ENCODE results near the gene TUBB4B. TPM values are rescaled to one million over a fixed set of nuclear protein-coding genes. Genes with fewer than 3 reads are reported as not detected.

TUBB4B gene
- total and polyA plus RNA-seq, 11 donors, result 244 to 900 (median 515) TPM

- no peak for ATAC-seq
- intact Hi-C loops (cut with DNase I), result no loop called here
- DNase-seq, result no peak
- no peaks in the 10 kb centered on the region for H3K27me3 ChIP-seq
- peaks cover 0 to 19% (median 0%) of the 10 kb centered on the region in 9 donors for H3K36me3 ChIP-seq
- no peaks in the 10 kb centered on the region for H3K9me3 ChIP-seq
- 94 to 96% (median 95%) methylated on average over 21 to 22 of the region's 22 CpGs for WGBS, 4 donors
- peaks cover 2 to 26% (median 21%) of the 10 kb centered on the region in 12 donors for H3K4me1 ChIP-seq
- H3K27ac ChIP-seq, result no peak overlapping the region
- TF ChIP-seq, protein P1, sequence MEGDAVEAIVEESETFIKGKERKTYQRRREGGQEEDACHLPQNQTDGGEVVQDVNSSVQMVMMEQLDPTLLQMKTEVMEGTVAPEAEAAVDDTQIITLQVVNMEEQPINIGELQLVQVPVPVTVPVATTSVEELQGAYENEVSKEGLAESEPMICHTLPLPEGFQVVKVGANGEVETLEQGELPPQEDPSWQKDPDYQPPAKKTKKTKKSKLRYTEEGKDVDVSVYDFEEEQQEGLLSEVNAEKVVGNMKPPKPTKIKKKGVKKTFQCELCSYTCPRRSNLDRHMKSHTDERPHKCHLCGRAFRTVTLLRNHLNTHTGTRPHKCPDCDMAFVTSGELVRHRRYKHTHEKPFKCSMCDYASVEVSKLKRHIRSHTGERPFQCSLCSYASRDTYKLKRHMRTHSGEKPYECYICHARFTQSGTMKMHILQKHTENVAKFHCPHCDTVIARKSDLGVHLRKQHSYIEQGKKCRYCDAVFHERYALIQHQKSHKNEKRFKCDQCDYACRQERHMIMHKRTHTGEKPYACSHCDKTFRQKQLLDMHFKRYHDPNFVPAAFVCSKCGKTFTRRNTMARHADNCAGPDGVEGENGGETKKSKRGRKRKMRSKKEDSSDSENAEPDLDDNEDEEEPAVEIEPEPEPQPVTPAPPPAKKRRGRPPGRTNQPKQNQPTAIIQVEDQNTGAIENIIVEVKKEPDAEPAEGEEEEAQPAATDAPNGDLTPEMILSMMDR (IDR thresholded peaks at IDR 0.05), result no peak
- no peak for TF ChIP-seq POLR2A (IDR thresholded peaks at IDR 0.05)
- no peak overlapping the region for H3K4me3 ChIP-seq
These were observed 25.7 kb upstream of the TUBB4B start for GRCh38 chr9:137215196-137215986.

DNA sequence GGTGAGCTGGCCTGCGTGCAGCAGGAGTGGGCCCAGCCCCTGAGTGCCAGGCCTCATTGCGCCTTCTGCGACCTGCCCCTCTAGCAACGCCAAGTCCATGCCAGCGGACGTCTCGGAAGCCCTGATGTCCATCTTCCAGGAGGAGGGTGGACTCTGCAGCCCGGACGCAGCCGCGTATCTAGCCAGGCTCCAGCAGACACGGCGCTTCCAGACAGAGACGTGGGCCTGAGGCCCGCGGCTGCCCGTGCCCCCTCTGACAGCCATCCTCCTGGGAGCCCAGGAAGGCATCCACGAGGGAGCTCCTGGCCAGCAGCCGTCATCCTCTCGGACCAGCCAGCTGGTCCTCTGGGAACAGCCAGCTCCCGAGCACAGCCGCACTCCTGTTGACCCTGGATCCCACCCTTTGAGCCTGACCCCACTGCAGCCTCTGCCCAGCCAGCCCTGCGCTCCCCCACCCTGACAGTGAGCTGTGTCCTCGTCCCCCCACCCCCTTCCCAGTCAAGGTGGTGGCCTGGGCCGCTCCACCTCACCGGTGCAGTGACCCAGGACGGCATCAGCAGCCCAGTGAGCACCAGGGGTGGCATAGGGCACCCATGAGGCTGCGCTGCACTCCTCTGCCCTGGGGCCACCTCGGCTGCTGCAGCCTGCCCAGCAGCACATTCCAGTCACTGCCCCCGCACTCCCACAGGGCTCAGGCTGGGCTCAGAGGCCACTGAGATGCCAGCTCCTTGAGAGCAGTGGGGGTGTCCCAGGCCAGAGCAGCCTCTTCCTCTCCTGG is 24.7 kb upstream of the TUBB4B start:
- ATAC-seq (no peak), DNase-seq (no peak)
- H3K27me3 ChIP-seq, result peaks cover 0 to under 1% (median 0%) of the 10 kb centered on the region in 9 donors
- no peak for TF ChIP-seq POLR2A (IDR thresholded peaks at IDR 0.05)
- TF ChIP-seq, protein P1 (IDR thresholded peaks at IDR 0.05), result no peak
- peak overlapping the region in 1 of 12 donors; percentile 55 for H3K4me3 ChIP-seq
- H3K9me3 ChIP-seq, result no peaks in the 10 kb centered on the region
- intact Hi-C loops (cut with DNase I), result no loop called here
- peaks cover 0 to 19% (median 0%) of the 10 kb centered on the region in 9 donors for H3K36me3 ChIP-seq
- H3K27ac ChIP-seq, result no peak overlapping the region
- 90 to 96% (median 92%) methylated on average over 17 to 30 of the region's 30 CpGs for WGBS, 4 donors
- peaks cover 2 to 30% (median 22%) of the 10 kb centered on the region in 12 donors for H3K4me1 ChIP-seq

DNA sequence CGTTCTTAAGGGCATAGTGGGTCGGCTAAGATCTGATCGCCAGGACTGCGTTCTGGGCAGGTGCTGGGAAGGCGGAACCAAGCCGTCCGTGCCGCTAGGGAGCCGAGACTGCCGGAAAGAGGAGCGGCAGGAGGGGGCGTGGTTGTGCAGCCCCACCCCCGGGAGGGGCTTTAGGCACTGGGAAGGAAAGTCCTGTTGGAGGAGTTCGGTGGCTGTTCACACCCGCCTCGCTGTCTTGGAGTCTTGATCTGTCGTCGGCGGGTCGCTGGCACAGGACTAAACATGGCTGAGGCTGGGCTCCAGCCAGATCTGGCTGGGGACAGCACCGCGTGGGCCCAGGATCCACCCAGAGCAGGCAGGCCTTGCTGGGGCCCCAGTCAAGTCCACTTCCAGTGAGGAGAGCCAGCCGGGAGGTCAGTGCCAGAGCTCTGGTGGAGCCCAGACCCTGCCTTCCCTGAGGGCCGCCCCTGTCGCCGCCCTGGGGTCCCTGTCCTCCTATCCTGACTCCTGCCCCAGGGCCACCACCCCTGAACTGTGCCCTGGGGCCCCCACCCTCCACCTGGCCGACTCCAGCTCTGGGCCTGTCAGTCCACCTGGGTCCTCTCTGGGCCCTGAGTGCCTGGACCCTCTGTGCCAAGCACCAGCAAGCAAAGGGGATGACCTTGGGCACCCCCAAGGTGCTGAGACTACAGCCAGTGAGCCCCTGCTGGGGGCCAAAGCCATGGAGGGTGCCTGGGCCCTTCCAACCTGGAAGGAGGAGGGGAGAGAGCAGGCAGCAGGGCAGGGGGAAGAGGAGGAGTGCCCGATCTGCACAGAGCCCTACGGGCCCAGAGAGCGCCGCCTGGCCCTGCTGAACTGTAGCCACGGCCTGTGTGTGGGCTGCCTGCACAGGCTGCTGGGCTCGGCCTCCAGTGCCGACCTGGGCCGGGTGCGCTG is 23.5 kb upstream of the TUBB4B start:
- Histone ChIP-seq H3K27me3 (peaks cover 0 to 4% (median 0%) of the 10 kb centered on the region in 9 donors), H3K36me3 (peaks cover 0 to 19% (median 0%) of the 10 kb centered on the region in 9 donors), H3K4me3 (peak overlapping the region in 11 of 12 donors; percentile 16 to 55 (median 38)), H3K9me3 (no peaks in the 10 kb centered on the region), H3K27ac (peak overlapping the region in 11 of 12 donors; percentile 38 to 82 (median 63)), H3K4me1 (peaks cover 2 to 39% (median 27%) of the 10 kb centered on the region in 12 donors)
- intact Hi-C loops (cut with DNase I), result no loop called here
- TF ChIP-seq, protein P1 (IDR thresholded peaks at IDR 0.05), result no peak
- TF ChIP-seq POLR2A (IDR thresholded peaks at IDR 0.05), result peak in 1 of 2 donors; percentile 43
- ATAC-seq (peak; percentile 45 to 70 (median 54)), DNase-seq (peak; percentile 72 to 84 (median 74))
- 46 to 65% (median 58%) methylated on average over 28 to 36 of the region's 36 CpGs for WGBS, 4 donors

Measured in heart left ventricle (tissue), 16 donors.